Loucy (cell line): Measurements from ENCODE around the gene GLRX5.

Experiments used
- H2AFZ ChIP-seq: fragments of 200-600 bp; sonication (generic); 2 replicates; pipeline ENCODE4 v1.6.0; 2016; ENCODE audit warnings: antibody characterized with exemption, mild to moderate bottlenecking, low read length, moderate library complexity
- H3F3A ChIP-seq: fragments of 200-600 bp; 2 replicates; pipeline ENCODE4 v1.6.0; 2016; ENCODE audit warnings: antibody characterized with exemption, low read depth, mild to moderate bottlenecking
- H3K27me3 ChIP-seq: fragments of 200-600 bp; sonication (generic); 2 replicates; pipeline ENCODE4 v1.6.1; 2014; ENCODE audit warnings: low read length, mild to moderate bottlenecking; ENCODE audit not compliant: insufficient read depth, poor library complexity, severe bottlenecking
- H3K36me3 ChIP-seq: fragments of 200-600 bp; sonication (generic); 2 replicates; pipeline ENCODE4 v1.6.1; 2016; ENCODE audit warnings: low read length; ENCODE audit not compliant: insufficient read depth
- H3K4me1 ChIP-seq: fragments of 200-600 bp; sonication (generic); 2 replicates; pipeline ENCODE4 v1.5.1; 2014; ENCODE audit warnings: low read length, mild to moderate bottlenecking; ENCODE audit not compliant: insufficient read depth, poor library complexity, severe bottlenecking
- H3K4me2 ChIP-seq: fragments of 200-600 bp; sonication (generic); 2 replicates; pipeline ENCODE4 v1.6.0; 2014; ENCODE audit warnings: antibody characterized with exemption, low read length, low read depth, mild to moderate bottlenecking; ENCODE audit not compliant: poor library complexity, severe bottlenecking
- H3K4me3 ChIP-seq: fragments of 200-600 bp; sonication (generic); 2 replicates; pipeline ENCODE4 v1.5.1; 2014; ENCODE audit warnings: low read length, mild to moderate bottlenecking, mixed read lengths; ENCODE audit not compliant: poor library complexity, severe bottlenecking
- H3K79me2 ChIP-seq: fragments of 200-600 bp; sonication (generic); 2 replicates; pipeline ENCODE4 v1.6.1; 2014; ENCODE audit warnings: low read length; ENCODE audit not compliant: insufficient read depth
- H3K9ac ChIP-seq: fragments of 200-600 bp; sonication (generic); 2 replicates; pipeline ENCODE4 v1.6.0; 2014; ENCODE audit warnings: mild to moderate bottlenecking, low read depth, low read length, moderate library complexity; ENCODE audit not compliant: poor library complexity, severe bottlenecking
- H3K9me2 ChIP-seq: fragments of 200-600 bp; sonication (generic); replicated peaks from 2 replicates; pipeline ENCODE4 v1.6.1; 2016; ENCODE audit warnings: low read depth, low read length, mixed read lengths
- H3K9me3 ChIP-seq: fragments of 200-600 bp; sonication (generic); 2 replicates; pipeline ENCODE4 v1.6.1; 2014; ENCODE audit warnings: mild to moderate bottlenecking, antibody characterized with exemption, low read length, low read depth; ENCODE audit not compliant: insufficient read depth
- H4K20me1 ChIP-seq: fragments of 200-600 bp; sonication (generic); 2 replicates; pipeline ENCODE4 v1.6.0; 2014; ENCODE audit warnings: antibody characterized with exemption, low read length, mild to moderate bottlenecking; ENCODE audit not compliant: insufficient read depth, poor library complexity, severe bottlenecking
- CTCF ChIP-seq: fragments of 200-600 bp; sonication (generic); conservative IDR thresholded peaks from 2 replicates; pipeline ENCODE4 v1.5.1; 2014; ENCODE audit warnings: mild to moderate bottlenecking, antibody characterized with exemption, low read length
- EZH2phosphoT487 ChIP-seq: fragments of 200-600 bp; IDR thresholded peaks from 2 replicates; pipeline ENCODE4 v1.6.1; 2018; ENCODE audit warnings: antibody characterized with exemption, mild to moderate bottlenecking, moderate library complexity, borderline replicate concordance

GLRX5 gene

GRCh38 chr14:95534299-95535225, at the start of gene GLRX5:
Gene GLRX5, plus strand, starts transcription at chr14:95535050. Its CDS starts 40 bp downstream, at chr14:95535090.
- no peaks in the 10 kb centered on the region for H3K27me3 ChIP-seq

GRCh38 chr14:95485222-95485819, 49.5 kb upstream of the GLRX5 start:
- no peaks in the 10 kb centered on the region for H3K9me2 ChIP-seq
- H3K4me1 ChIP-seq: peaks cover 5% of the 10 kb centered on the region
- no peak overlapping the region for H2AFZ ChIP-seq
- H4K20me1 ChIP-seq: no peaks in the 10 kb centered on the region
- no peak for TF ChIP-seq CTCF
- TF ChIP-seq EZH2phosphoT487: no peak
- H3K4me3 ChIP-seq: no peak overlapping the region
- no peak overlapping the region for H3K4me2 ChIP-seq
- no peaks in the 10 kb centered on the region for H3K9me3 ChIP-seq
- no peaks in the 10 kb centered on the region for H3K79me2 ChIP-seq
- H3K9ac ChIP-seq: no peak overlapping the region
- no peaks in the 10 kb centered on the region for H3F3A ChIP-seq
- H3K36me3 ChIP-seq: no peaks in the 10 kb centered on the region
- no peaks in the 10 kb centered on the region for H3K27me3 ChIP-seq

More at GRCh38 chr14:95534299-95535225, at the start of gene GLRX5:
- Histone ChIP-seq H3K4me3 (peak within 1 kb of the TSS; percentile 81), H3K9me3 (no peaks in the 10 kb centered on the region), H3F3A (no peaks in the 10 kb centered on the region), H3K4me2 (peak within 1 kb of the TSS; percentile 98), H3K9me2 (no peaks in the 10 kb centered on the region), H2AFZ (0 out of 2 replicates have a peak within 1 kb of the TSS, but pooled peaks have one; percentile 8), H3K79me2 (peaks cover 94% of the 10 kb centered on the region), H3K36me3 (no peaks in the 10 kb centered on the region), H3K9ac (peak within 1 kb of the TSS; percentile 97), H4K20me1 (peaks cover 73% of the 10 kb centered on the region), H3K4me1 (peaks cover 64% of the 10 kb centered on the region)
- TF ChIP-seq CTCF (no peak), EZH2phosphoT487 (no peak)

- Histone ChIP-seq H3K9me3 (0 out of 2 replicates have a peak, but pooled peaks cover 3% of the 10 kb centered on the region), H4K20me1 (no peaks in the 10 kb centered on the region), H3K79me2 (no peaks in the 10 kb centered on the region), H3K4me2 (no peak overlapping the region), H3K36me3 (no peaks in the 10 kb centered on the region), H3K4me3 (no peak overlapping the region), H3K27me3 (no peaks in the 10 kb centered on the region), H3K9me2 (no peaks in the 10 kb centered on the region), H3K9ac (no peak overlapping the region), H2AFZ (no peak overlapping the region), H3K4me1 (no peaks in the 10 kb centered on the region), H3F3A (no peaks in the 10 kb centered on the region)
- no peak for TF ChIP-seq EZH2phosphoT487
- no peak for TF ChIP-seq CTCF
These were observed 47.8 kb upstream of the GLRX5 start for GRCh38 chr14:95486875-95487668.
